TTC549 (cell line): ENCODE data around the gene RSPO3.

ENCODE experiments used
- FAIRE-seq: peaks from 2 replicates; lab custom pipeline; 2012; peaks lifted over from hg19 to GRCh38; lab: Jason Lieb, UNC

Gene RSPO3

DNA sequence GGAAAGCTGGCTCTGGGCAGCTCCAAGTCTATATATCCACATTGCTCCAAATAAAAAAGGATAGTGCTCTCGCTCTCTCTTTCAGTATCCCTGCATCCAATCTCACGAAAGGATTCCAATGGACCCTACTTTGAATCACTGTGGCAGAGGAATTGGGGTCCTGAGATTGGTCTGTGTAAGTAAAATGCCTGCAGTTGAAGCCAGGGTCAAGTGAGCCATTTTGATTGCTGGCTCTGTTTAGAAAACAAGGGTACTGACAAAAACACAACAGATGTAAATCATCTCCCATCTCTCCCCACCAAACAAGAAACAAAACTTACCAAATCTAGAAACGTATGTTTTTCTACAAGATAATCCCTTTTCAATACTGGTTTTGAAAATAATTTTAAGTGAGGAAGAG lies 45.6 kb downstream of the RSPO3 start:
- FAIRE-seq: no peak

DNA sequence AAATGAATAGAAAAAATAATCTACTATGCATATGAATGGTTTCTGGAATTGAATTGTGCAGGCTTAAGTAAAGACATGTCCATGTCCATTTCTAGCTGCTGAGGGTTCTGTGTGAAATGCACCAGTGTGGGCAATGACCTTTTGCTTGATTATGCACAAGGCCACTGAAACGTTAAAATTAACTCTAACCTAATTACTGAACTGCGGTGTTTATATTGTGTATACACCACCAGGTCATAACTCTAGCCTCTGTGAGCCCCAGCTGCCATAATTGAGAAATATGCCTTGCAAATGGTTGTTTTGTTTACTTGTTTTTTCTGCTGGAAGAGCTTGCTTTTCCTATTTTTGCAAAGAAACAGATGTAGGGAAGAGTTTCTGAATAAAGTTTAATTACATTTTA lies 46.1 kb downstream of the RSPO3 start:
- FAIRE-seq: no peak

DNA sequence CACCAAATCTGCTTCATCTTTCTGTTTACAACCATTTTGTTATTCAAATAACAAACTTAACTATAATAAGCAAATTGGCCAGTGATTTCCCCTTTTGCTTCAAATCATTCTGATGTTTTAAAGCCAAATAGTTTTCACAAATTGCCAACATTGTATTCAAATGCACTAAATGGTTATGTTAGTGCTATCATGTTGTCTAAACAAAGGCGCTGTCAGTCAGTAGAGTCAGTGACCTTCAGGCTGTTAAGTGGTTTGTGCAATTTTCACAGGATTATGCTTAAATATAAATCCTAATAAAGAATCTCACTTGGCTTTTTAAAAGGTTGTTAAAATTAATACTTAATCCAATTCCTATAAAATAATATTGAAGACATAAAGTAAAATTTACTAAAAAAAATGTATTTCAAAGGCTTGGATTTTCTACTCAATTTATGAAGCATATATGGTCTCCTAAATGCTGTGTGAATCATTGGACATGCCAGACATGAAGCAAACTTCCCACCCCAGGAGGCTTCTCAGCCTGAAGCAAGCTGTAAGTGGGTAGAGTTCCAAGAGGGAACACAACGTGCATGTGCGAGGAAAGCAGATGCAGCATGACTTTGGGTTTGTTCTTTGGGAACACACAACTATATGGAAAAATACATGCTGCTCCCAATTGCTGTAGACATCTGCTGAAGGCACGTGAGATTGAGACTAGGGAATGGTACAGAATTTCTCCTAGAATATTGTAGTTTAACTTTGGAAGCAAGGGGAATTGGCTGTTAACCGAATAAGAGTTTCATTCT lies 54.9 kb downstream of the RSPO3 start:
- FAIRE-seq: no peak

DNA sequence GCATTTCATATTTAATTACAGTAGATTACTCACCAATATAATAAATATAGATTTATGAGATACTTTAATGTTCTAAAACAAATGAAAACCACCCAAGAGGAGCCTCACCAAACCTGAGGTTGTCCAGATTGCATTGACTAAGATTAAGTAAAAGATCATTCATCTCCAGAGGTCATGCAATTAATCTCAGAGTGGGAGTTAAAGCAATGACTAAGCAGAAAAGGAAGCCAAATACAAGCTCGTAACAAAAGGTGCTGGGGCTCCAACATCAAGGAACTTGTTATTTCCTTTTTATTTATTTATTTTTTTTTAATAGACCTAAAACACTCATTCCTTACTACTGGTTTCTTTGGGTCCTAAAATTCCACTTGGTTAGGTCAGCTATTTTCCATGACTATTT lies 57.7 kb downstream of the RSPO3 start:
- FAIRE-seq: no peak

DNA sequence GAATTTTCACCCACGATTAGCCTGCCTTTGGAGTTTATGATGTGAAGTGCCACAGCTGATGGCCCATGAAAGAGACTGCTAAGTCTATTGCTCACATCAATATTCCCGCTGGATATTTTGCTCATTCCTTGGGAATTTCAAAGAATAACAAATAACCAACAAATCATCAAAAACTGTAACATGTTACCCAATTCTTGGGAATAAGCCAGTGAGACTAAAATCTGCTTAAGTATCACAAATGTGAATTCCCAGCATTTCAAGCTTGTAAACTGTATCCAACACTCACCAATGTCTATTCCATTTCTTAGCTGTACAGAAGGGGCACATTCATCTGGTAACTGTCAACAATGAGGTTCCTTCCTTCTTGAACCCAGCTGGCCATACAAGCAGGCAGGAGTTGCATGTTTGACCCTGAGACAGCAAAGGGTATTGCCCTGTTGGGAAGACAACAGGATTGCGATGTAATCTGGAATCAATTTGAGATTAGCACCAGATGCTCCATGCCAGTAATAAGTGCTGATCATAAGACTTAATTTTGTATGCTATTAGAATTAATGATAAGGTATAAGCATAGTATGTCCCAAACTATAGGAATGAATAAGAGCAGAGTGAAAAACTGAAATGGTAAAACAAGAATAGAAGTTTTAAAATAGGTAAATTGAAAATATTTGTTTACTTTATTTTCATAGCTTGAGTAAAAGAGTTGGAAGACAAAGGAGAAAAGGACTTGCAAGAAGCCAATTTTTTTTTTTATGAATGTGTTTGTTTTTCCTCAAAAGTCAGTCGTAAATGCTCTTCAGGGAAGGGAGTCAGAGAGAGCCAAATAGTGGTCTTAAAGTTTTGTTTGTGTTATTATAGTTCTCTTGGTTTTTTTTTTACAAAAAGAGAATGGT lies 58.8 kb downstream of the RSPO3 start:
- no peak for FAIRE-seq

GRCh38 chr6:127177923-127178231 lies 59.4 kb downstream of the RSPO3 start:
- FAIRE-seq: no peak

DNA sequence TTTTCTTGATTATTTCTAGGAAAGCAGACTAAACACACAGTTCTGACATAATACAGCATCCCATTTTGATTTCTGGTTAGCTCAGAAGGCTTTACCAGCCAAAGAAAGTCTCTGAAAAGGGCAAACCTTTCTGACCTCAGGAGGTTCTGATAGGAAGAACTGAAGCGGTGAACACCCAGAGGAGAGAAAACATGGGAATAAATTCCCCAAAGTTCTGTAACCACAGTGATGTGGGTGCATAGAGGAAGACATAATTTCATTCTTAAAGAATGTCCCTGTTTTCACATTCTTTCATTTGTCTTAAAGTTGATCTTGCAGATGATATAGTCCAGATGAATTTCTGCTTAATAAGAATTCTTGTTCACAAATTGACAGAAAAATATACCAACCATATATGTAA lies 60.3 kb downstream of the RSPO3 start:
- no peak for FAIRE-seq

- no peak for FAIRE-seq
These were observed 62.0 kb downstream of the RSPO3 start for GRCh38 chr6:127180426-127180825.

DNA sequence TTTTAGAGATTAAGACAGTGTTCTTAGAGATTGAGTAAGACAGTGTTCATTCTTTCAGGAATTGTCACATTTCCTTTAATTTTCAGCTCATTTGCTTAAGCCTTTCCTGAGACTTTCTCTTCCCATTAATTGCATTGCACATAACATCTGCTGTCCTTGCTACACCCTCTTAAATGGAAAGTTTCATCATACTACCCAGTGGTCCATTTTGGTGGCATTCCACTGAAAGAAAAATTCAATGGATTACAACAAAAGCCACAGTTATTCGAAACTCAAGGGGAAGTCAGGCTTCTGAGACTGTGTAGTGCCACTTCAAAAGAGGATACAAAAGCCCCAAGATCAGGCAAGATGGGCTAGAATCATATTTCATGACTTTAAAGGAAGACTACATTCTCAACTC lies 64.0 kb downstream of the RSPO3 start:
- no peak for FAIRE-seq

DNA sequence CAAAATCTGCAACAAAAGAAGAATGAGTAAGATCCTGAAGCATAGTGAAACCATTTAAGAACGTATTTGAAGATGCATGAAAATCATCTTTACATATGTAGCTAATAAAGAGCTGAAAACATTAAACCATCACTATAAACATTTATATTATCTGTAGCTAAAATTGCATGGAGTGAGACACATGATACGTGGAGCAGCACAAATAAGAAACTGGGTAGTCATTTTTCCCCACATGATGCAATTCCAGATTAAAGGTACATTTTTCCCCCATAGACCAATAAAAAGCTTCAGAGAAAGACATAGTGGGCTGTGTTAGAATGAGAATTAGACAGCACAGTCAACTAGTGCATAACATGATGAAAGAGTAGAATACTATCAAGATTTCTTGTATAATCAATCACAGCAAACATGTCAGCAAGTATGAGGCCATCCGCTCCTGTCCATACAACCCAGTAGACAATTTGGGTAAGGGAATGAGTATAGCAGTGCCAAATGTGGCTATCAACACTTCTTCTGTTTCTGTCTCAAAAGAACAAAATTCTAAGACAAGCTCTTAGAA lies 67.0 kb downstream of the RSPO3 start:
- FAIRE-seq: no peak

GRCh38 chr6:127186889-127187288 lies 68.4 kb downstream of the RSPO3 start:
- peak; percentile 25 for FAIRE-seq

DNA sequence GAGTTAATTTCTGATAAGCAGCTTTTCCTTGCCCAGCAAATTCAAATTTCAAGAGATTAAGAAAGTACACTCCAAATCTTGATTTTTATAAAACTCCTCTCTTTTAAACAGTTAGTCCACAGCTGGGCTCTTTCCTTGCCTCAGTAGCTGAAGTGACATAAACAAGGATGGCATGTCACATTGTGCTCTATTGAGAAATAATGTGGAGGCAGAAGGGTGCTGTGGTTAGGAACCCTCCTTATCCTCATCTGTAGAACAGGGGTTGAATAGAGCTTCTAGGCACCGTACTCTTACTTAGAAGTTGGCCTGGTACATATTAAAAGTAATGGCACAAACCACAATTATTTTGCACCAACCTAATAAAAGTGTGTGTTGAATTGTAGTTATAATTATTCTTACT lies 70.3 kb downstream of the RSPO3 start:
- no peak for FAIRE-seq

- FAIRE-seq: peak; percentile 58
These were observed 72.1 kb downstream of the RSPO3 start for GRCh38 chr6:127190552-127190951.

- no peak for FAIRE-seq
These were observed 73.2 kb downstream of the RSPO3 start for GRCh38 chr6:127191716-127192115.

DNA sequence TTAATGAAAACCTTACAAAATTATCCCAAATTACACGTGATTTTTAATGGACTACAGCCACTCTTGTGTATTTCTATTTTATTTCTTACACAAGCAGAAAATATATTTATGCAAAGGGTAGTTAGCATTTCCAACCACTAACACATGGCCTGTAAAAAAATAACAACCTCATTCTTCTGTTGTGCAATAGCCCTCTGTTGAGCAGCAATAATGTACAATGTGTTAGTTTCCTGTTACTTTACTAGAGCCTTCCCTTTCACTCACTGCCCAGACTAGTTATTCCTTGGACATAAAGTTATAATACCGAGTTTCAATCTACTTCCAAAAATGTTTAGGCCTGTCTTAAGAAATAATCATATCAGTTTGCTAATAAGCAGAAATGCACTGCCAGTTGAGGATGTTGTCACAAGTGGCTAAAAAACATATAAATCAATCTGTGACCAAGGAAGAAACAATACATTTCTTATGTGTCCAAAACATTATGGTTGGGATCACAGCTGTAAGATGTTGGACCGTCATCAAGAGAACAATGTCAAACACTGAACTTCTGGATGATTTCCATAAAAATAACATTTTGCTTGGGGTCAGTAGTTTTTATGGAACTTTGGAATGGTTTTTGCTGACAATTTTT lies 74.6 kb downstream of the RSPO3 start:
- FAIRE-seq: no peak

GRCh38 chr6:127195833-127196232 lies 77.4 kb downstream of the RSPO3 start:
- no peak for FAIRE-seq

- no peak for FAIRE-seq
These were observed 80.1 kb downstream of the RSPO3 start for GRCh38 chr6:127198549-127198948.

DNA sequence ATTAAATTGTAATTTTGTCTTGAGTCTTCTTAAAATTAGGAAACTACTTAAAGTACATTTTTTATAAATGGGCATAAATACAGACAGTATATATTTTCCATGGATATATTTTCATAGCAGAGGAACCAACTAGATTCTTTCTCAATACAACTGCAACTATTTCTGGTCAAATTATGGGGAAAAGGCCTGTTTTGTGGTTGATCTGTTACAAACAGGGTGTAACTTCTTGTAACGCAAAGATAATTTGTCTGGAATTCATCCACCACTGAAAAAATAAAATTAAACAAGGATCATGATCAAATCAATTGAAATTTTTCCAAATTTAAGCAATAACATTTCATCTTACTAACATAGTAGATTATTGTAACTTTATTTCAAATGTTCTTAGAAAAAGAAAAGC lies 81.0 kb downstream of the RSPO3 start:
- no peak for FAIRE-seq

- FAIRE-seq: no peak
These were observed 81.6 kb downstream of the RSPO3 start for GRCh38 chr6:127200114-127200513.

GRCh38 chr6:127201321-127201720 lies 82.8 kb downstream of the RSPO3 start:
- FAIRE-seq: no peak

DNA sequence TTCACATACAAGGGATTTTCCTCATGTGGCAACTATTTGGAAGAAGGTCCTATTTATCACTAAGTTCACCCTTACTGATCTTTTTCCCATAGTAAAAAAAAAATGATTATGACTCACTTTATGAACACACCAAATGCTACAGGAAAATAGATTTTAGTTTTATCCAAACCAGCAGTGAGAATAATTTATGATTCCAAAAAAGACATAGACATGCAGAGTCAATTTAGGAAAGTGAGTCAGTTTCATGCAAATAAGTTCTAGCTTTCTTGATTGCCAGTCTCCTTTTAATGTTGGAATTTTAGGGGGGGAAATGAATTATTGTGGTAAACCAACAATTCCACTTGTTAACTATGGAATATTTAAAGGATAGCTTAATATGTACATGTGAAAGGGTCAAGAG lies 84.2 kb downstream of the RSPO3 start:
- no peak for FAIRE-seq

DNA sequence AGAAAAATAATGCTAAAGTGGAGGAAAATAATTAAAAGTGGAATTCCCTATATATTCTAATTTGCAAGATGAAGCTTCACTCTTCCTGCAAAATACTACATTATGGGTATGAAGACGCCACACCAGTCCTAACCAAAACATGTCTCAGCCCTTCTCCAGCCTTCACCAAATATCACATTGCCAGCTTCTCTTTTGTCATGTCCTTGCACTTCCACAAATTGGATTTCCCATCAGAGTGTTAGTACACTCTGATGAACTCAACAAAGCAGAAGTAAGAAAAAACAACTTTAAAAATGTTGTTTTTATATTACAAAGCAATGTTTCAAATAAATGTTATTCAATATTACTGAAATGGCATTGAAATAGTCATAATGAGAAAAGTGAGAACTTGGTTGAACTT lies 85.8 kb downstream of the RSPO3 start:
- FAIRE-seq: no peak

DNA sequence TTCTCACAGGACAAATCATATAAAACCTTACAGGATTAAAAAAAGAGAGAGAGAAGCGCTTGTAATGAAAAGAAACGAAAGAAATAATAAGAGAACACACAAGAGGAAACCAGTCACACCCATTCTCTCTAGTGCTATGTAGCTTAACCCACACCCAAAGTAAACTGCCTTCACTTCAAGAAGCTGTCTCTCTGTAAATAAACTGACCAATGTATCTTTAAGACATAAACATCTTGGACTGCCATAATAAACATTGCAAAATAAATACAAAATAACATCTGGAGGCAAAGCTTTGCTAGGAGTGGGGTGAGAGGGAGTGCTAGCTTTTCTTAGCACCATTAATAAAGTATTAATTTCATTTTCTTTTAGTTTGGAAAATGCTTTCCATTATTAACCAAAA lies 86.6 kb downstream of the RSPO3 start:
- FAIRE-seq: no peak
